Ascending aorta (tissue), 2 donors: ENCODE data around the gene ZNF845. TPM values are rescaled to one million over a fixed set of nuclear protein-coding genes. Genes with fewer than 3 reads are reported as not detected.
"Not testable (repeated sequence)": the region's sequence is repeated elsewhere in the genome, so short reads cannot be mapped to it uniquely, and the experiment has no call there.

Source experiments
- DNase-seq, 2 donors: peaks; one replicate each; pipeline ENCODE4 v3.0.0-alpha.2; 2019; ENCODE audit warnings: low spot score in 2 of 2
- H3K27ac ChIP-seq, 2 donors: fragments of 200-600 bp; sonication (generic); one replicate each; pipeline ENCODE4 v1.5.1; 2016 to 2017; ENCODE audit warnings: mild to moderate bottlenecking in 1 of 2
- H3K27me3 ChIP-seq: fragments of 200-600 bp; sonication (generic); one replicate; pipeline ENCODE4 v1.5.1; 2017
- H3K36me3 ChIP-seq, 2 donors: fragments of 200-600 bp; sonication (generic); one replicate each; pipeline ENCODE4 v1.5.1; 2016
- H3K4me1 ChIP-seq, 2 donors: fragments of 200-600 bp; sonication (generic); one replicate each; pipeline ENCODE4 v1.5.1; 2016 to 2017; ENCODE audit warnings: mild to moderate bottlenecking in 1 of 2
- H3K4me3 ChIP-seq, 2 donors: fragments of 200-600 bp; sonication (generic); one replicate each; pipeline ENCODE4 v1.5.1; 2016 to 2017; ENCODE audit warnings: mild to moderate bottlenecking in 1 of 2
- H3K9me3 ChIP-seq, 2 donors: fragments of 200-600 bp; sonication (generic); one replicate each; pipeline ENCODE4 v1.5.1; 2016
- CTCF ChIP-seq, 3 experiments: fragments of 200-600 bp in 2 of 3; fragments of 450-650 bp in 1 of 3; sonication (generic) in 2 of 3; IDR thresholded peaks; one replicate each; pipeline ENCODE4 v1.5.1; 2016 to 2019; ENCODE audit warnings: antibody characterized with exemption in 3 of 3, mild to moderate bottlenecking in 1 of 3, moderate library complexity in 1 of 3
- intact Hi-C: fragments of 100-400 bp; cut with DNase I; formaldehyde crosslinking; loops from one replicate; pipeline ENCODE4 v1.15.1; 2023
- total RNA-seq: library from RNA; depleted of rRNA; stranded (reverse); fragments of >200 nt; gene quantifications from one replicate; pipeline ENCODE4 v1.1.0, GENCODE V29; 2016

Gene ZNF845
- total RNA-seq, 1 donor from 2014 or later: 3.1 TPM

DNA sequence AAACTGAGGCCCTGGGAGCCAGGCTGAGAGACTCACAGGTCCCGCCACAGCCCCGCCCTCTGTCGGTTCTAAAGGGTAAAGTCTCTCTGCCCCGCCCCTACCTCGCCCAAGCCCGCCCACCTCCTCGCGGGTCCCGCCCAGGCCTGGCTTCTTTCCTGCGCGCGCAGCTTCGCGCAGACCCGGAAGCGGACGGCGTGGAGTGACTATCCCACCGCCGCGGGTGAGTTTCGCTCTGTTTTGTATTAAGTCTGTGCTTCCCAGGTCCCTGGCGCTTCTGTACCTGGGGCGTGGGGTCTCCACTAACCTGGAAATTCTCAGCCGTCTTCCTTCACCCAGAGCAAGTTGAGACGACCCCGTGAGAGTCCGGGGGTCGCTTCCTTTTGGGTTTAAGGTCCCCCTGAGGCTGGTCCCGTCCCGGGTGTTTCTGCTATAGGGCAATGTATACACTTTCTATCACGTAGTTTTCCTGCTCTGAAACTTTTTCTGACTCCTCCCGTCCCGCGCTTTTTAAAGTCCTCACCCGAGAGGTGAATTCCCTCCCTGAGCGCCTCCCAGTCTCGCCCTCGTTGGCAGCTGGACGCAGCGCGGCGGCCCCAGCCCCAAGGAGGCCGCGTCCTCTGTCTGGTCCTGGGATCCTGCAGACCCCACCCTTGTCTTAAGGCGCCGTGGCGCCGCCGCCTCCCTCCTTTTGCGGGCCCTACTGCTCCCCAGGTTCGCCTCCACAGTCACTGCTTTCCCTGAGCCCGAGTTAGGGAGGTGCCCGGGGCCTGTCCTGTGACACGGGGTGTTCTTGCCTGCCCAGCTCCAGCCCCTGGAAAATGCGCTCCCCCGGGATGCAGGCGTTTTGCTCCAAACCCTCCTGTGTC is 61.7 kb downstream of the ZNF845 start, which contains the start of gene ZNF765:
TSS of gene ZNF765 (plus strand) at position 176 of the 866 bp plus-strand sequence. CDS start 2,867 bp downstream, outside the sequence.
- H3K9me3 ChIP-seq: no peaks in the 10 kb centered on the region
- DNase-seq: peak; percentile 82 to 97
- H3K36me3 ChIP-seq: peaks cover 6 to 18% of the 10 kb centered on the region in 2 donors
- H3K27me3 ChIP-seq: no peaks in the 10 kb centered on the region
- H3K4me1 ChIP-seq: peaks cover 0 to 13% of the 10 kb centered on the region in 2 donors
- peak within 1 kb of the TSS; percentile 65 to 68 for H3K4me3 ChIP-seq
- intact Hi-C loops: loop anchor here (1.0 to 2.0 kb wide), 4 partner anchors 30 to 199 kb away; partner anchors contain the start of genes ZNF525 and ZNF813
- H3K27ac ChIP-seq: peak within 1 kb of the TSS; percentile 80 to 83
- peak; percentile 47 to 58 (median 55) for TF ChIP-seq CTCF (IDR thresholded peaks at IDR 0.05)

DNA sequence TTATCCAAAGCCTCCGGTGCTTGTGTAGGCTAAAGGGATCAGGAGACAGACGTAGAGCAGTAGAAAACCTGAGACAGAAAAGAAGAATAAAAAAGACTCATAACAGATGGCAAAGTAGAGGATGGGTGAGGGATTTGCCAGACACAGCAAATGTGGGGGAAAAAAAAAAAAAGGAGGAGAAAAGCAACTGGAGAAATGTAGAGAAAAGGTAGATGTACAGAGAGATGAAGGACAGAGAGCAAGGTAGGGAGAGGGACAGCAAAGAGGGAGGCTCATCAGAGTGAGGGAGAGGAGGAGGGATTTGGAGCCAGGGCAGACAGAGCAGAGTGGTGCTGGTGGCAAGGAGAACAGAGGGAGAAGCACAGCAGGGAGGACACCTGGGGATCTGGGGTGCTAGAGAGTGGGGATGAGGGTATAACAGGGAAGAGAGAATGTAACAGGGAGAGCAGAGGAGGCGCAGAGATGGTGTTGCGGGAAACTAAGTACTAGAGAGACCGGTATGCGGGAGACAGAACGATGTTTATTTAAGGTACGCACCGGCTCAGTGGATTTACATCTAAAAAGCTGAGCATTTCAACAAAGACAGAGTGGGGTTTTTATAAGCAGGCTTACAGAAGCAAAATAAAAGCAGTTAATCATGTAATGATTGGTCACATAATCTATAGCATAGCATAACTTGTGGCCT is 62.4 kb downstream of the ZNF845 start:
- H3K27ac ChIP-seq: peak overlapping the region; percentile 80 to 83
- H3K36me3 ChIP-seq: peaks cover 14 to 26% of the 10 kb centered on the region in 2 donors
- H3K4me1 ChIP-seq: peaks cover 0 to 13% of the 10 kb centered on the region in 2 donors
- not testable (repeated sequence) for H3K9me3 ChIP-seq, H3K27me3 ChIP-seq, DNase-seq
- intact Hi-C loops: loop anchor here (1.0 to 2.0 kb wide), 4 partner anchors 31 to 200 kb away; partner anchors contain the start of genes ZNF525 and ZNF813
- peak overlapping the region; percentile 65 to 68 for H3K4me3 ChIP-seq

DNA sequence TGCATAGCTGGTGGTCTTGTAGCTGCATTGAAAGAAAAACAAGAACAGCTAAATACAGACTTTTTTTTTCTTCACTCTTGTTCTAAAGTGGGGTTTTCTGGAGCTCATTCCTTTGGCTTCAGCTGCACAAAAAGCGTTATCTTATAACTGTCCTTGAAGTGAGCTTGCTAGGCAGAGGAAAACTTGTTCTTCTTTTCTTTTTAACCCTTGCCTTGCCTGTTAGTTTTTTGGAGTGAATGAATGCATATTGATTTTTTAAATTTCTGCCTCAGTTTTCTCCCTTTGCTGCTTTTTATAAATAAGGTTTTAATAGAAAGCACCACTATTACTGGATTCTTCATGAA is 62.9 kb downstream of the ZNF845 start:
- Histone ChIP-seq H3K27me3 (no peaks in the 10 kb centered on the region), H3K4me3 (peak overlapping the region in 1 of 2 donors; percentile 68), H3K27ac (no peak overlapping the region), H3K9me3 (peaks cover 0 to 2% of the 10 kb centered on the region in 2 donors), H3K36me3 (peaks cover 14 to 31% of the 10 kb centered on the region in 2 donors), H3K4me1 (peaks cover 0 to 13% of the 10 kb centered on the region in 2 donors)
- TF ChIP-seq CTCF (IDR thresholded peaks at IDR 0.05): no peak
- DNase-seq: no peak
- intact Hi-C loops: no loop called here

- peaks cover 3 to 11% of the 10 kb centered on the region in 2 donors for H3K9me3 ChIP-seq
- peaks cover 0 to 13% of the 10 kb centered on the region in 2 donors for H3K4me1 ChIP-seq
- peaks cover 23 to 43% of the 10 kb centered on the region in 2 donors for H3K36me3 ChIP-seq
- H3K4me3 ChIP-seq, H3K27me3 ChIP-seq, intact Hi-C loops, H3K27ac ChIP-seq, DNase-seq: not testable (repeated sequence)
Observed at GRCh38 chr19:53397918-53398317, 64.4 kb downstream of the ZNF845 start.

Other genes starting within 250 kb of the ZNF845 start
- 124 TPM for gene ZNF160, start 230.3 kb upstream of the ZNF845 start, total RNA-seq
- 1.3 TPM for gene ZNF415, start 200.8 kb upstream of the ZNF845 start, total RNA-seq
- gene ZNF347, start 174.7 kb upstream of the ZNF845 start, total RNA-seq: 18.7 TPM
- gene ZNF665, start 140.4 kb upstream of the ZNF845 start, total RNA-seq: not detected
- 3.7 TPM for gene ZNF677, start 78.9 kb upstream of the ZNF845 start, total RNA-seq
- not detected for gene VN1R2, start 75.5 kb upstream of the ZNF845 start, total RNA-seq
- not detected for gene VN1R4, start 66.0 kb upstream of the ZNF845 start, total RNA-seq
- gene ZNF525, start 32.0 kb downstream of the ZNF845 start, total RNA-seq: 3.0 TPM
- 3.5 TPM for gene ZNF765, start 61.4 kb downstream of the ZNF845 start, total RNA-seq
- gene ZNF761, start 98.2 kb downstream of the ZNF845 start, total RNA-seq: 1.4 TPM
- gene ZNF813, start 134.0 kb downstream of the ZNF845 start, total RNA-seq: 1.3 TPM
- gene ZNF331, start 204.4 kb downstream of the ZNF845 start, total RNA-seq: 34.5 TPM